ENCODE data around the gene GPRC5C.

Gene GPRC5C

DNA sequence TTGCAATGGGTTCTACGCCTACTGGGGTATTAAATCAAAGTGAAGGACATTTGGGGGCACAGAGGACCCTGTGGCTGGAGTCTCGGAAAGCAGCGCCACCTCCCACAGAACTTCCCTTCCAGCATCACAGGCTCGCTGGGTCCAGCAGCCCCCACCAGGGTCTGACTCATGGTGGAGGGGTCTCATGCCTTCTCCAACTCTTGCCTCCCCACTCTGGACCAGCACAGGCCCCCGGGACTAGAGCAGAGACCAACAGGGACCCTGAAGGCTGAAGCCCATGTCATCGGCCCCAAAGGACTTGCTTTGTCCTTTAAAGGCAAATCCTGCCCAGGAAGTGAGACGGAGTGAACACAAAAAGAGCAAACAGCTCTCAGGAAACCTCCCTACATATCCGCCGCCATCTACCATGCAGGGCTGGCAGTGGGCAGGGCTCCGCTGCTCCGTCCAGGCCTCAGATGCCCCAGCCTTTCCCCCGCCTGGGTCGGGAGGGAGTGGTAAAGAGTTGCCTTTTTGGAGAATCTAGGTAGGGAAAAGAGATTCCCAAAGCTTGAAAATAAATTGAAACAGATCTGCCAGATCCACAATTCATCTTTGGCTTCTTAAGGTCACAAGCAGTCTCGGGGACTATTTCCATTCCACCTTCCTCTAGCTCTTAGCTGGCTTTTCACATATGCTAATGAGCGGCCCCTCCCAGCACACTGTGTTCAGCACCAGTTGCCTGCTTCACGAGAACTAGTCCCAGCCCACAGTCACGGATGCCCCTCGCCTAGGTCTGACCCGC, 2.1 kb upstream of the GPRC5C start:
- in situ Hi-C loops (cut with MboI; ENCODE audit: low pct_unique_long_range_greater_than_20kb, low sequenced_read_pairs) = no loop called here
- DNase-seq = peak; percentile 69

DNA sequence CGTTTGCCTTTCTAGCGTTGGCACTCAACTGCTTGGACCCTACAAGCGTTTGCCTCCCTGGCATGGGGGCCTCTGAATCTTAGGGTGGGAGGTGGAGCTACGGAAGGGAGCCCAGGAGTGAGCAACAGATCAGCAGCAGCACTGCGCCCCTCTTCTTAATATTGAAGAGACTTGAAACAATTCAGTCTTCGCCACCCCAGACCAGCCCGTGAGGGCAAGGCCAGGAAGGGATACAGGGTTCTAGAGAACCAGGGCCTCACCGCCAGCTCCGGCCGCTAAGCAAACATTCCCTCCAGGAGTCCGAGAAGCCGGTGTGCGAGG, 1.5 kb upstream of the GPRC5C start:
- in situ Hi-C loops (cut with MboI; ENCODE audit: low pct_unique_long_range_greater_than_20kb, low sequenced_read_pairs) = no loop called here
- DNase-seq = no peak

DNA sequence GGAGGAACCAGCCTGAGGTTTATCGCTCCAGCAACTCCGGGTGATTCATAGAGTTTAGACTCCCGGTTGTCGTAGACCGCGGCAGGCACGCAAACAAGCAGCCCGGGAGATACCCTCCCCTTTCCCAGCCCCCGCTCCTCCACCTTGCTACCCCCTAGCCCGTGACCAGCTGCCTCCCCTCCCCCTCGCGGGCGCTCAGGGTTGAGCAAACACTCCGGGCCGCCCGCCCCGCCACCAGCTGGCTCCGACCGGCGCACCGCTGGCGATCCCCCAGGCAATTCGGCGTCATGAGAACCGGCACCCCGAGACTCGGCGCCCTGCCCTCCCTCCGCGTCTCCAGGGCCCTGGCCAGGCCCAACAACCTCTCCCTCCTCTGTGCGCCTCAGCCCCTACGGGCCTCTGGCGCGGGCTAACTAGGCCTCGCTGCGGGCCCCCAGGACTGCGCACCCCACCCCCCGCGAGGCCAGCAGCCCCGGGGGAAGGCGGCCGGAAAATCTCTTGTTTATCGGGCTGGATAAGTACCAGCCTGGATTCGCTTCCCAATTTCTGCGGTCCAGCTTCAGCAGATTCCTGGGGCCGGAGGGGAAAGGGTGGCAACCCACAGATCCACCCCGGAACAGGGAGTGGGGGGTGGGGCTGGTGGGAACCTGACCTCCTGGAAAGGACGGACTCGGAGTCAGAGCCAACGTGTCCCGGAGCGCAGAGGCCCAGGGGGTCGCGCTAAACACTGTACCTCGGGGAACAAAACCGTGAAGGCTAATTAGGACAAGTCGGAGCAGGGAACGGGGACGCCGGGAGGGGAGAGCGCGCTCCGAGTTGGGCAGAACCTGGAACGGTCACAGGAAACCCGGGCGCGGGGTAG, 951 bp upstream of the GPRC5C start:
- peak; percentile 90 for DNase-seq
- in situ Hi-C loops (cut with MboI; ENCODE audit: low pct_unique_long_range_greater_than_20kb, low sequenced_read_pairs) = no loop called here

DNA sequence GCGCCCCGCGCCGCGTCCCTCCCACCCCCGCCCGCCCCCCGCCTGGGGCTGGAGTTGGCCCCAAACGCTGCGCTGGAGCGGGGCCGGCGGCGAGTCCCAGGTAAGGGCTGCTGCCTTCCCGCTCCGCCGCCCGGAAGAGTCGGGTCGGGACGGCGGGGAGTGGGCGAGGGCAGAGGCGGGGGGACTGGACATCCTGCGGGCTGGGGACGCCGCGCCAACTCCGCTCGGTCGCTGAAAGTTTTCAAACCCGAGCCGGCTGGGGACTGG, 469 bp downstream of the GPRC5C start:
- DNase-seq = no peak
- in situ Hi-C loops (cut with MboI; ENCODE audit: low pct_unique_long_range_greater_than_20kb, low sequenced_read_pairs) = no loop called here

DNA sequence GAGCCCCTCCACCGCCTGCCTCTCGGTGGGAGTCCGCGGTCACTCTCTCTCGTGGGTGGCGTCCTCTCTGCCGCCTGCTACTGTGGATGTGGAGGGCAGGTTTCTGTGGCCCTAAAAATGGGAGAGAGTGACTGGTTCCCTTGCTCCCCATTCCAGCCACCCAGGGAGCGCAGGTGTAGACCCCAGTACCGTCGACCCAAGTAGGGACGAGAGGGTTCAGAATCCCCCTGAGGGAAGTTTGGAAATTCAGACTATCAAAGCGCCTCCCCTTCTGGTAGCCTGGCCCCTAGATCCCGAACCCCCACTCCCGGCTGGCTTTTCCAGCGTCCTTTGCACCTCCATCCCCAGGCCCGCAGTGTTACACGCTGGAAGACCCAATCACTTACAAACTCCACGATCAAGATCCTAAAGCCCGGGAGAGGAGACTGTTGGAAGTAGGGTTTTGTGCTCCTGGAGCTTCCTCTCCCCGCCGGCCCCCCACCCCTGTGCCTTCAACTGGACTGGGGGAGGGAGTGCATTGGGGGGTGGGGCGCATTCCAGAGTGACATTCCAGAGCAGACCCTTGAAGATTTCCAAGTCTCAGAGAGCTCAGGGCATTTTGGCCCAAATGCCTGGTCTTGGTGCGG, 991 bp downstream of the GPRC5C start:
- no peak for DNase-seq
- in situ Hi-C loops (cut with MboI; ENCODE audit: low pct_unique_long_range_greater_than_20kb, low sequenced_read_pairs) = no loop called here

DNA sequence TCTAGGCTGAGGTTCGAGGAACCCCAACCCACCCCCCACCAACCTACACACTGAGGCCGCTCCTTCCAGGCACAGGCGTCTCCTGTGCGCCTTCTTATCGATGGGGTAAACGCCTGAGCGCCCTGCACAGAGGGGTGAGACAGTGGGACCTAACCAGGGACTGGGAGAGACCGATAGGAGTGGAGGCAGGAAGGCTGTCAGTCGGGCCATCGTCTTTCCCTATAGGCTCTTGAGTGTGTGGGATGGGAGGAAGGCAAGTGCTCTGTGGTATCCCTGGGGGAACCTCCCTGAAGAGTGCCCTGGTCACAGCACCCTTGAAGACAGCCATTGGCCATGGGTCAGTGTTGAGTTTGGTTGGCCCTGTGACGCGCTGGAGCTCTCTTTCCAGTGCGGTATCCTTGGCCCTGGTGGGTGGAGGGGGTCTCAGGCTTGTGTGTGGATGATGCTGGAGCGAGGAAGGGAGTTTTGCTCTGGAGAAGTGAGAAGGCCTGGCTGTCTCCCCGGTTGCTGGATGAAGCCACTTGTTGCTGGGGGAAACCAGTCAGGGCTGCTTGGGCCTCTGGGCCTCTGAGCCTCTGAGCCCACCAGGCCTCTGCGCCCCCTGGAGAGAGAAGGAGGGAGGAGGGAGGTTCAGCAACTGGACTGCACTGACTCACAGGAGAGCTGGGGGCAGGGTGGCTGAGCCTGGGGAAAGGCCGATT, 1.7 kb downstream of the GPRC5C start:
- in situ Hi-C loops (cut with MboI; ENCODE audit: low pct_unique_long_range_greater_than_20kb, low sequenced_read_pairs) = no loop called here
- DNase-seq = no peak

DNA sequence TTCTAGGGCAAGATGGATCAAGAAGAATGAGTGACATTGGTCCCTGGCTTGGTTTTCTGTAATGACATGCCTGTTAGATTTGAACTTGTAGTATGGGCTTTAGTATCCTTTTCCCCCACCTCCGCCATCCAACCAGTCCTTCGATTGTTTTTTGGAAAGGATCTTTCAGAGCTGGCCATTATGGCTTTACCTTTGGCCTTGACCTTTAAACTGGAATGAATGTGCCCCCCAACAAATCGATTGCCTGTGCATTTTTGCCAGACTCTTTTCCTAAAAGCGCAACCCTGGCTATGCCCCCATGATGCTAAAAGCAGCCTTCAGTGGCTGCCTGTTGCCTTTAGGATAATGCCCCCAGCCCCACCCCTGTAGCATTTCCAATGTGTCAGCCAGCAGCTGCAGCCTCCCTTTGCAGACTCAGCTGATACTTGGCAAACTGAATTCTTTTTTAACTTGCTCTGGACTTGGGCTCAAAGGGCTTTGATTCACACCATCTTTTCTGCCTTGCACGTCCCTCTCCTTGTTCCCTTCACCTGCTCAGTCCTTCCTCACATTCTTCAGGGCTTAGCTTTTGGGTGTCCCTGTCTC, 4.0 kb downstream of the GPRC5C start:
- DNase-seq = no peak
- in situ Hi-C loops (cut with MboI; ENCODE audit: low pct_unique_long_range_greater_than_20kb, low sequenced_read_pairs) = no loop called here

DNA sequence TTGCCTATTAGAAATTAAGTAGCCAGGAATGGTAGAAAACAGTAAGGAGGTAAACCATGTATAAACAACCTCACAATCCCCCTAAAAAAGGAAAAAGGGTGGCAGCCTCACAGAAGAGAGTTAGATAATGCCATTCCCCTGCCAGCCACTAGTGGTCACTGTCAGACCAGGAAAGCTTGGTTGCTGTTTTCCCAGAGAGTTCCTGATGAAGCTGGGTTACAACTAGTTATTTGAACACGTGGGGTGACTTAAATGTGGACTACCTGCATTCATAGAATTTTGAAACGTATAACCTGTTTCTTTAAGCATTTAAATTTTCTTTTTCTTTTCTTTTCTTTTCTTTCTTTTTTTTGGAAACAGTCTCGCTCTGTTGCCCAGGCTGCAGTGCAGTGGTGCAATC, 5.8 kb downstream of the GPRC5C start:
- DNase-seq = peak; percentile 52
- in situ Hi-C loops (cut with MboI; ENCODE audit: low pct_unique_long_range_greater_than_20kb, low sequenced_read_pairs) = no loop called here

DNA sequence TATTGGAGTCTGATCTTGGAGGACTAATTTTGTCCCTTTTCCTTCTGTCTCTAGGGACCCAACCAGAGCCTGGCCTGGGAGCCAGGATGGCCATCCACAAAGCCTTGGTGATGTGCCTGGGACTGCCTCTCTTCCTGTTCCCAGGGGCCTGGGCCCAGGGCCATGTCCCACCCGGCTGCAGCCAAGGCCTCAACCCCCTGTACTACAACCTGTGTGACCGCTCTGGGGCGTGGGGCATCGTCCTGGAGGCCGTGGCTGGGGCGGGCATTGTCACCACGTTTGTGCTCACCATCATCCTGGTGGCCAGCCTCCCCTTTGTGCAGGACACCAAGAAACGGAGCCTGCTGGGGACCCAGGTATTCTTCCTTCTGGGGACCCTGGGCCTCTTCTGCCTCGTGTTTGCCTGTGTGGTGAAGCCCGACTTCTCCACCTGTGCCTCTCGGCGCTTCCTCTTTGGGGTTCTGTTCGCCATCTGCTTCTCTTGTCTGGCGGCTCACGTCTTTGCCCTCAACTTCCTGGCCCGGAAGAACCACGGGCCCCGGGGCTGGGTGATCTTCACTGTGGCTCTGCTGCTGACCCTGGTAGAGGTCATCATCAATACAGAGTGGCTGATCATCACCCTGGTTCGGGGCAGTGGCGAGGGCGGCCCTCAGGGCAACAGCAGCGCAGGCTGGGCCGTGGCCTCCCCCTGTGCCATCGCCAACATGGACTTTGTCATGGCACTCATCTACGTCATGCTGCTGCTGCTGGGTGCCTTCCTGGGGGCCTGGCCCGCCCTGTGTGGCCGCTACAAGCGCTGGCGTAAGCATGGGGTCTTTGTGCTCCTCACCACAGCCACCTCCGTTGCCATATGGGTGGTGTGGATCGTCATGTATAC, 8.0 kb downstream of the GPRC5C start:
- DNase-seq = no peak
- in situ Hi-C loops (cut with MboI; ENCODE audit: low pct_unique_long_range_greater_than_20kb, low sequenced_read_pairs) = no loop called here

DNA sequence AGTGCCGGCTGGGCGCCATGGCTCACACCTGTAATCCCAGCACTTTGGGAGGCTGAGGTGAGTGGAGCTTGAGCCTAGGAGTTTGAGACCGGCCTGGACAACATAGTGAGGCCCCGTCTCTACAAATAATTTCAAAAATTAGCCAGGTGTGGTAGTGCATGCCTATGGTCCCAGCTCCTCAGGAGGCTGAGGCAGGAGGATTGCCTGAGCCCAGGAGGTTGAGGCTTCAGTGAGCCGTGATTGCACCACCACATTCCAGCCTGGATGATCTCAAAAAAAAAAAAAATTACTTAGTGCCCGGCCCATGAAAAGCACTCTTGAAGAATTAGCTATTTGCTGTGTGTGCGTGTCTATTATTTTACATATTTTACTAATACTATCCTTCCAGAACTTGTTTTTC, 9.6 kb downstream of the GPRC5C start:
- in situ Hi-C loops (cut with MboI; ENCODE audit: low pct_unique_long_range_greater_than_20kb, low sequenced_read_pairs) = no loop called here
- no peak for DNase-seq

DNA sequence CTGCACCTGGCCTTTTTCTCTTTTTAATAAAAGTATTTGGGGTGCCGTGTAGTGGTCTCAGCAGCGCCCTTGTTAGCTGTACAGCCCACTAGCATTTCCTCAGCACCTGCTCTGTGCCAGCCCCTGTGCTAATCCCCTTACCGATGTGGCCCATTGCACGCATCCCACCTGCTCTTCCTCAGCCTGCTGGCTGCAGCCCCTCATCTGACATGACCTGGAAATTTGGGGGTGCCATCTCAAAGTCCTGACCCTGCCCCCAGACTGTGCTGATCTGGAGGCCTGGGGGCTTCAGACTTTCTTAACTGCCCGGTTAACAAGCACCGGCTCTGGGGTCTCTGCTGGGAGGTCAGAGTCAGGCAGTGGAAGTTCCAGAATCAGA, 10.4 kb downstream of the GPRC5C start:
- no peak for DNase-seq
- in situ Hi-C loops (cut with MboI; ENCODE audit: low pct_unique_long_range_greater_than_20kb, low sequenced_read_pairs) = no loop called here

DNA sequence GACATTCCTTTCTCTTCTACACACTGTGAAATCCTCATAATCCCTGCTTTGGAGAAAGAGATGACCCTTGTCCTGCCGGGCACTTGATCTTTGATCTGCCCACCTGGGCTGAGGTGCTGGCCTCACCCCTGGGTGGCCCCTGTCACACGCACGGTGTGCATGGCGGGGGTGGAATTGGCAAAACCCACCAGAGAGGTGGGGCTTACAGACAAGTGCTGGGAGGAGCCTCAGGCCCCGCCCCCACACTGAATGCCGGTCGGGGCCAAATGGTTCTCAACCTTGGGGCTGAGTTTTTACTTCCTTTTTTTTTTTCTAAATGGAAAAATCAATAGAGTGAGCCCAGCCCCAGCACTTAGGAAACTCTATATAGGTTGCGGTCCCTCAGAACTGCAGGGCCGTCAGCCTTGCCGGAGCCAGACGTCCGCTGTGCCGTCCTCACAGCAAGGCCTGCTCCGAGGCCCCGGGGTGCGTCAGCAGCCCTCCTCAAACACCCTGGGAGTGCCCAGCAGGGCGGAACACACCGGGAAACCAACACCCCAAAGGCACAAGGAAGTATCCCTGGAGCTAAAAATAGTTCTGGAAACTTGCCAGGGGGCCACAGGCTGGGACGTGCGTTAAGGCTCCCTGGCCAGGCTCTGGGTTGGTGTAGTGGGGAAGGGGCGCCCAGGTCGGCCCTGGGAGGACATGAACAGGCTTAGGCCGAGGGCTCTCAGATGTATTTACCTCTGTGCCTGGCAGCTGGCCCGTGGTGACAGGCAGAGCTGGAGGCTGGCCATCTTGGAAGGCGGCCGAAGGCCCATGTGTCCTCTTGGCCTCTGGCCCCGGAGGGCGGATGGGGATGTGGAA, 11.0 kb downstream of the GPRC5C start:
- peak; percentile 97 for DNase-seq
- in situ Hi-C loops (cut with MboI; ENCODE audit: low pct_unique_long_range_greater_than_20kb, low sequenced_read_pairs) = no loop called here

DNA sequence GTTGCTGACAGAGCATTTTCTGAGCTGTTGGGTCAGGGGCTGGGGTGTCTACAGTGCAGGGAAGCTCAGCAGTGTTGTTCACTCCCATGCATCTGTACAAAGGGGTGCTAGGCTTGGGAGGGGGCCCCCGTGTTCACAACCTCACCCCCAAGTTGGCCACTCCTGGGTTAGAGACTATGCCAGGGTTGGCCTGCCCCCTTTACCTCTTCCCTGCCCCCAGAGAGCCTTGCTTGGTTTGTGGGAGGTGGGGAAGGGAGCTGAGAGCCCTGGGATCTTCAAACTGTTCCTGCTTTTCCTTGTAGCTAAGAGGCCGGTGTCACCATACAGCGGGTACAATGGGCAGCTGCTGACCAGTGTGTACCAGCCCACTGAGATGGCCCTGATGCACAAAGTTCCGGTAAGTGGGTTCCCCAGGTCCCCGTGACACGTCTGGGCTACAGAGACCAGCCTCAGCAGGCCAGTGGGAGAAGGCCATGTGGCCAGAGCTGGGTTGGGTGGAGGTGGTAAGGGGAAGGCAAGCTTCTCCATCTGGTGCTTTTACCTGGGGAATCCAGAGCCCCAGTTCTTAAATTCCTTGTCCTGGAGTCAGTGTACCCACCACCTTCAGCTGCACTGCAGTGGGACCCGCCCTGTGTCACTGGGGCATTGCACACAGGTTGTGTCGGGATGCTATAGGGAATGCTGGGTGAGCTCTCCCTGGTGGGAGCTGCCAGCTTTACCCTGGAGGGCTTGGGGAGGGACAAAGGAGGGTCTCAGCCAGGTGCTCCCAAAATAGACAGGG, 11.8 kb downstream of the GPRC5C start:
- in situ Hi-C loops (cut with MboI; ENCODE audit: low pct_unique_long_range_greater_than_20kb, low sequenced_read_pairs) = no loop called here

DNA sequence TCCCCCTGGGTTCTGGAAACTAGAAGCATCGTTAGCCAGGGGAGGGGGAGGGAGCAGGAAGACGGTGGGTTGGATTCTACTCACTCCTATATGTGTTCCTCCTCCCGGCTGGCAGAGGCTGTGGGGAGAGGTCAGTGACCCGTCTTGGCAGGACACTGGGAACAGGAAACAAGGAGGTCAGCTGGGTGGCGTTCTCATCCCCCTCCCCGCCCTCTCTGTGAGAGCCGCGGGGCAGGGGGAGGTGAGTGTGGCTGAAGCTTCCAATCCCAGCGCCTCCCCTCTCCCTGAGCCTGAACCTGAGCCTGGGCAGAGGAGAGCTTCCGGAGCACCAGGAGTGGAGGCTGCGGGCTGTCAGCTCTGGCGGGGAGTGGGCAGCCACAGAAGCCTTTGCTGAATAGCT, 12.5 kb downstream of the GPRC5C start:
- no peak for DNase-seq
- in situ Hi-C loops (cut with MboI; ENCODE audit: low pct_unique_long_range_greater_than_20kb, low sequenced_read_pairs) = no loop called here

More for the DNA sequence above, 11.8 kb downstream of the GPRC5C start:
- no peak for DNase-seq

DNA sequence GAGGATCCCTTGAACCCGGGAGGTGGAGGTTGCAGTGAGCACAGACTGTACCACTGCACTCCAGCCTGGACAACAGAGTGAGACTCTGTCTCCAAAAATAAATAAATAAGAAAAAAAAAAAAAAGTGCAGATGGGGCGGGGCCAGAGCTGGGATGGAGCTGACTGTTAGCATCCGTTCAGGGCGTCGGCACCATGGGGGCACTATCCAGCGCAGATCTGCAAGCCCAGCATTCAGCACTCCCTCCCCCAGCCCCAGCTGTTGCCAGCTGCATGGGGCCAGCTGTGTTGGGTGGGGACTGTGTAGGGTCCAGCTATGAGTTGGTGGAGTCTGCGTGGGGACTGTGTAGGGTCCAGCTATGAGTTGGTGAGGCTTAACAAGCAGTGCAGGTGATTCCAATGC, 13.3 kb downstream of the GPRC5C start:
- no peak for DNase-seq
- in situ Hi-C loops (cut with MboI; ENCODE audit: low pct_unique_long_range_greater_than_20kb, low sequenced_read_pairs) = no loop called here

DNA sequence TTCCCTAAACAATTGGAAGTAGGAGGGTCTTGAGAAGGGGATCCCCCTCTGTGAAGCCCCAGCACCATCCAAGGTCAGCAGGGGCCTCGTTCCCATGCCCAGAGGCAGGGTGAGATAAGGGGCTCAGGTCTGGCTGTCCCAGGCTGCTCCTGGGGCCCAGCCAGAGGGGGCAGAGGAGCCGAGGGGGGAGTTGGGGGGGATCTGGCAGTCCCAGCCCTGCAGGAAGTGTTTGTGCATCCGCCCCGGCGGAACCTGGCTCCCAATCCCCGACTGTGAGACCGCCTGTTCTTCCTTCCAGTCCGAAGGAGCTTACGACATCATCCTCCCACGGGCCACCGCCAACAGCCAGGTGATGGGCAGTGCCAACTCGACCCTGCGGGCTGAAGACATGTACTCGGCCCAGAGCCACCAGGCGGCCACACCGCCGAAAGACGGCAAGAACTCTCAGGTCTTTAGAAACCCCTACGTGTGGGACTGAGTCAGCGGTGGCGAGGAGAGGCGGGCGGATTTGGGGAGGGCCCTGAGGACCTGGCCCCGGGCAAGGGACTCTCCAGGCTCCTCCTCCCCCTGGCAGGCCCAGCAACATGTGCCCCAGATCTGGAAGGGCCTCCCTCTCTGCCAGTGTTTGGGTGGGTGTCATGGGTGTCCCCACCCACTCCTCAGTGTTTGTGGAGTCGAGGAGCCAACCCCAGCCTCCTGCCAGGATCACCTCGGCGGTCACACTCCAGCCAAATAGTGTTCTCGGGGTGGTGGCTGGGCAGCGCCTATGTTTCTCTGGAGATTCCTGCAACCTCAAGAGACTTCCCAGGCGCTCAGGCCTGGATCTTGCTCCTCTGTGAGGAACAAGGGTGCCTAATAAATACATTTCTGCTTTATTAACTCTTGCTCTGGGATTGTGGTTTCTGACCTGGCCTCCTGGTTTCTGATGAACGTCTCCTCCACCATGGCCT, 14.9 kb downstream of the GPRC5C start:
- DNase-seq = no peak
- in situ Hi-C loops (cut with MboI; ENCODE audit: low pct_unique_long_range_greater_than_20kb, low sequenced_read_pairs) = no loop called here
